A549 (cell line): Measurements from ENCODE around the gene IGF2R. TPM values are rescaled to one million over a fixed set of nuclear protein-coding genes. Genes with fewer than 3 reads are reported as not detected.

Experiments
- ATAC-seq, 2 experiments: fragments of 200-7000 bp in 1 of 2; fragments of >200 bp in 1 of 2; cut with Nextera tagmentation in 1 of 2; cut with Tn5 transposase in 1 of 2; 3 replicates each; pipeline versions ENCODE4 v1.8.0 to v1.9.1; 2018 to 2020; ENCODE audit warnings: mild to moderate bottlenecking in 1 of 2, moderate library complexity in 1 of 2
- CTCF ChIA-PET: fragments of 300-600 bp; sonication (Branson Sonifier 250); formaldehyde crosslinking; extraction: SDS; loops from one replicate; lab custom pipeline; 2021; ENCODE audit warnings: antibody characterized with exemption, inconsistent platforms; lab: Yijun Ruan, JAX
- POLR2A ChIA-PET: fragments of 350-600 bp; formaldehyde crosslinking; extraction: SDS; loops from one replicate; lab custom pipeline; 2021; ENCODE audit warnings: antibody characterized with exemption, inconsistent platforms; lab: Yijun Ruan, JAX
- DNase-seq, 2 experiments: peaks; one replicate each; pipeline versions ENCODE4 v3.0.0 to v3.0.0-alpha.2; 2011 to 2016; ENCODE audit warnings: low read depth in 1 of 2, low spot score in 1 of 2
- FAIRE-seq: peaks from 2 replicates; lab custom pipeline; 2011; peaks lifted over from hg19 to GRCh38; lab: Jason Lieb, UNC
- H3K27ac ChIP-seq, 2 experiments: fragments of >200 bp; sonication (Bioruptor Twin); formaldehyde crosslinking; 3 replicates each; pipeline ENCODE4 v1.5.1; 2016 to 2017
- H3K4me1 ChIP-seq: fragments of >200 bp; sonication (Bioruptor Twin); formaldehyde crosslinking; 3 replicates; pipeline ENCODE4 v1.6.1; 2016
- H3K4me2 ChIP-seq: fragments of >200 bp; sonication (Bioruptor Twin); formaldehyde crosslinking; 3 replicates; pipeline ENCODE4 v1.6.1; 2016
- H3K4me3 ChIP-seq: fragments of >200 bp; sonication (Bioruptor Twin); formaldehyde crosslinking; 3 replicates; pipeline ENCODE4 v1.5.1; 2016
- H3K9me3 ChIP-seq: fragments of >200 bp; sonication (Bioruptor Twin); formaldehyde crosslinking; 3 replicates; pipeline ENCODE4 v1.6.1; 2016
- ATOH8 ChIP-seq: fragments of 250-450 bp; sonication (Bioruptor Pico); IDR thresholded peaks from 2 replicates; pipeline ENCODE4 v1.5.0; 2020; ENCODE audit warnings: low read depth, mild to moderate bottlenecking, moderate library complexity
- BCL3 ChIP-seq: fragments of >200 bp; sonication (Bioruptor Twin); formaldehyde crosslinking; IDR thresholded peaks from 3 replicates; pipeline ENCODE4 v1.6.1; 2016
- BHLHE40 ChIP-seq: IDR thresholded peaks from 2 replicates; pipeline ENCODE4 v1.6.1; 2012; ENCODE audit warnings: low read depth, low read length, inconsistent platforms
- CHD2 ChIP-seq: fragments of 150-350 bp; IDR thresholded peaks from 2 replicates; pipeline ENCODE4 v1.6.1; 2014; ENCODE audit warnings: low read length; ENCODE audit not compliant: partially characterized antibody
- CTCF ChIP-seq: fragments of >200 bp; sonication (Bioruptor Twin); formaldehyde crosslinking; IDR thresholded peaks from 3 replicates; pipeline ENCODE4 v1.5.1; 2016
- EHMT2 ChIP-seq: fragments of 200-600 bp; sonication (generic); IDR thresholded peaks from 2 replicates; pipeline ENCODE4 v1.6.1; 2016; ENCODE audit warnings: antibody characterized with exemption, low read depth, mild to moderate bottlenecking, moderate library complexity
- ELK1 ChIP-seq: fragments of 150-350 bp; IDR thresholded peaks from 2 replicates; pipeline ENCODE4 v1.6.1; 2014; ENCODE audit warnings: low read depth, mild to moderate bottlenecking, low read length
- FOSL2 ChIP-seq, 2 experiments: fragments of 450-650 bp in 1 of 2; fragments of >200 bp in 1 of 2; sonication (Bioruptor Twin) in 1 of 2; formaldehyde crosslinking; IDR thresholded peaks; 2 replicates each; pipeline versions ENCODE4 v1.5.0 to v1.6.1; 2016 to 2020; ENCODE audit warnings: mild to moderate bottlenecking in 1 of 2, moderate library complexity in 1 of 2
- HDAC2 ChIP-seq: fragments of 200-600 bp; sonication (generic); IDR thresholded peaks from 2 replicates; pipeline ENCODE4 v1.6.1; 2016
- HES2 ChIP-seq: fragments of >200 bp; sonication (Bioruptor Twin); formaldehyde crosslinking; IDR thresholded peaks from 2 replicates; pipeline ENCODE4 v1.6.1; 2016
- HOXB13 ChIP-seq: fragments of 250-450 bp; sonication (Bioruptor Pico); IDR thresholded peaks from 2 replicates; pipeline ENCODE4 v1.5.0; 2020; ENCODE audit warnings: low read depth, mild to moderate bottlenecking, moderate library complexity
- JUNB ChIP-seq: fragments of >200 bp; sonication (Bioruptor Twin); formaldehyde crosslinking; IDR thresholded peaks from 2 replicates; pipeline ENCODE4 v1.6.1; 2016
- KDM1A ChIP-seq: fragments of 200-600 bp; sonication (generic); IDR thresholded peaks from 2 replicates; pipeline ENCODE4 v1.6.1; 2016; ENCODE audit warnings: low read depth, mild to moderate bottlenecking
- KDM5A ChIP-seq: fragments of 200-600 bp; sonication (generic); IDR thresholded peaks from 2 replicates; pipeline ENCODE4 v1.6.1; 2016; ENCODE audit warnings: antibody characterized with exemption, mild to moderate bottlenecking
- NPAS2 ChIP-seq: fragments of 250-450 bp; sonication (Bioruptor Pico); IDR thresholded peaks from 2 replicates; pipeline ENCODE4 v1.8.0; 2022; ENCODE audit warnings: mild to moderate bottlenecking, moderate library complexity, borderline replicate concordance
- PBX3 ChIP-seq: IDR thresholded peaks from 2 replicates; pipeline ENCODE4 v1.6.1; 2012
- POLR2AphosphoS2 ChIP-seq: conservative IDR thresholded peaks from 2 replicates; pipeline ENCODE4 v1.6.1; 2012; ENCODE audit warnings: low read length, improper control_type of control experiment, inconsistent platforms
- RAD21 ChIP-seq, 2 experiments: fragments of >200 bp in 1 of 2; sonication (Bioruptor Twin) in 1 of 2; formaldehyde crosslinking in 1 of 2; IDR thresholded peaks in 1 of 2; conservative IDR thresholded peaks in 1 of 2; 2 replicates in 1 of 2; 3 replicates in 1 of 2; pipeline ENCODE4 v1.6.1; 2012 to 2018; ENCODE audit warnings: inconsistent platforms in 1 of 2
- RNF2 ChIP-seq: fragments of 200-600 bp; sonication (generic); IDR thresholded peaks from 2 replicates; pipeline ENCODE4 v1.6.1; 2016; ENCODE audit warnings: low read depth, mild to moderate bottlenecking, antibody characterized with exemption, moderate library complexity, borderline replicate concordance
- SMC3 ChIP-seq: fragments of >200 bp; sonication (Bioruptor Twin); formaldehyde crosslinking; IDR thresholded peaks from 3 replicates; pipeline ENCODE4 v1.6.1; 2018; ENCODE audit warnings: inconsistent platforms
- ZNF302 ChIP-seq: fragments of 250-450 bp; sonication (Bioruptor Pico); IDR thresholded peaks from 2 replicates; pipeline ENCODE4 v1.9.0; 2021; ENCODE audit warnings: inconsistent platforms, mild to moderate bottlenecking, moderate library complexity
- ZSCAN20 ChIP-seq: fragments of 250-450 bp; sonication (Bioruptor Pico); IDR thresholded peaks from 2 replicates; pipeline ENCODE4 v1.8.0; 2022; ENCODE audit warnings: mild to moderate bottlenecking, moderate library complexity
- WGBS: methylation state at CpG from one replicate; pipeline ENCODE4 v1.1.6; 2017; ENCODE audit errors: missing lambda C conversion rate; 5-methylcytosine and 5-hydroxymethylcytosine counted together
- polyA plus RNA-seq, 4 experiments: library from polyadenylated mRNA; depleted of rRNA in 3 of 4; stranded (reverse); fragments of >200 nt; fragmentation: RNase III in 1 of 4; extraction: RNeasy Plus Mini Kit Qiagen cat#74134 plus additional on column Dnase treatment in 1 of 4; gene quantifications; 2 replicates in 3 of 4; 3 replicates in 1 of 4; pipeline ENCODE4 v1.2.3, GENCODE V29; 2011 to 2017

Gene IGF2R
- polyA plus RNA-seq, 2 of the 4 experiments (the other 2 are of a cell fraction): 17.6 to 24.9 TPM

- POLR2A ChIA-PET: interaction anchor here (1.1 kb wide), 1 partner anchor 431 kb away, joined by 3 read pairs; no protein-coding TSS in a partner anchor
- DNase-seq: peak; percentile 55 to 80
- Histone ChIP-seq H3K4me1 (0 out of 3 replicates have a peak, but pooled peaks cover 3% of the 10 kb centered on the region), H3K4me2 (no peak overlapping the region), H3K4me3 (no peak overlapping the region), H3K9me3 (no peaks in the 10 kb centered on the region), H3K27ac (0 out of 6 replicates have a peak overlapping the region, but pooled peaks of 1 of the 2 experiments have one; percentile 4)
- TF ChIP-seq CTCF (peak; percentile 74), HDAC2 (no peak), KDM1A (no peak), PBX3 (no peak), POLR2AphosphoS2 (no peak), CHD2 (no peak), EHMT2 (no peak), RNF2 (no peak), BHLHE40 (no peak), HES2 (no peak), ZSCAN20 (CRISPR knock-in tag) (no peak), NPAS2 (CRISPR knock-in tag) (no peak), RAD21 (conservative IDR thresholded peaks at IDR 0.05 in 1 of 2, IDR thresholded peaks at IDR 0.05 in 1 of 2) (peak; percentile 78 to 80), ELK1 (no peak), FOSL2 (IDR thresholded peaks at IDR 0.05) (no peak), FOSL2 (CRISPR knock-in tag; IDR thresholded peaks at IDR 0.05) (0 out of 2 replicates have a peak, but pooled peaks have one; percentile 14), KDM5A (no peak), ZNF302 (CRISPR knock-in tag) (no peak), JUNB (no peak), ATOH8 (no peak), SMC3 (peak; percentile 86), HOXB13 (CRISPR knock-in tag) (no peak), BCL3 (no peak)
- no peak for FAIRE-seq
- CTCF ChIA-PET: interaction anchor here (0.7 to 5.8 kb wide), 44 partner anchors 8 to 578 kb away, joined by 3 to 61 read pairs (median 4); no protein-coding TSS in a partner anchor
- ATAC-seq: peak; percentile 88 to 93
- 59% methylated on average over 8 of the region's 13 CpGs for WGBS
Measured at GRCh38 chr6:160088069-160088783, 119.3 kb downstream of the IGF2R start.
